Liver (tissue), 3 donors: Measurements from ENCODE around the gene FREM1.

Source experiments
- ATF3 ChIP-seq: IDR thresholded peaks from 2 replicates; pipeline ENCODE4 v1.6.1; 2016; ENCODE audit warnings: antibody characterized with exemption
- CTCF ChIP-seq: fragments of 150-350 bp; IDR thresholded peaks from 2 replicates; pipeline ENCODE4 v1.5.1; 2017; ENCODE audit warnings: improper control_type of control experiment, low read depth, low read length; ENCODE audit not compliant: missing input control
- GABPA ChIP-seq, 2 donors: IDR thresholded peaks in 1 of 2; conservative IDR thresholded peaks in 1 of 2; 2 replicates each; pipeline ENCODE4 v1.6.1; 2016; ENCODE audit warnings: antibody characterized with exemption in 2 of 2, mild to moderate bottlenecking in 1 of 2, moderate library complexity in 1 of 2
- HNF4G ChIP-seq: IDR thresholded peaks from 2 replicates; pipeline ENCODE4 v1.6.1; 2016; ENCODE audit warnings: antibody characterized with exemption
- JUND ChIP-seq, 2 donors: IDR thresholded peaks; 2 replicates each; pipeline ENCODE4 v1.6.1; 2016; ENCODE audit warnings: antibody characterized with exemption in 2 of 2
- MAX ChIP-seq: IDR thresholded peaks from 2 replicates; pipeline ENCODE4 v1.6.1; 2016; ENCODE audit warnings: antibody characterized with exemption
- REST ChIP-seq: IDR thresholded peaks from 2 replicates; pipeline ENCODE4 v1.6.1; 2016; ENCODE audit warnings: antibody characterized with exemption, mild to moderate bottlenecking
- SP1 ChIP-seq: IDR thresholded peaks from 2 replicates; pipeline ENCODE4 v1.6.1; 2018; ENCODE audit warnings: antibody characterized with exemption, mild to moderate bottlenecking
- TAF1 ChIP-seq: conservative IDR thresholded peaks from 2 replicates; pipeline ENCODE4 v1.6.1; 2016; ENCODE audit warnings: antibody characterized with exemption, mild to moderate bottlenecking
- donor health status: healthy.
- donor health status: healthy.

- TF ChIP-seq CTCF, result no peak
- TF ChIP-seq HNF4G, result no peak
- no peak for TF ChIP-seq MAX
- no peak for TF ChIP-seq GABPA (IDR thresholded peaks at IDR 0.05 in 1 of 2, conservative IDR thresholded peaks at IDR 0.05 in 1 of 2)
- no peak for TF ChIP-seq ATF3
- no peak for TF ChIP-seq JUND (IDR thresholded peaks at IDR 0.05)
- no peak for TF ChIP-seq TAF1
- TF ChIP-seq REST, result no peak
- TF ChIP-seq SP1, result no peak
These were observed 2.5 kb downstream of the FREM1 start for GRCh38 chr9:14907696-14908095.
